GM12875 (cell line): ENCODE measurements around the gene PARP6.

ENCODE experiments used
- H3K4me3 ChIP-seq: one replicate; pipeline ENCODE4 v1.5.1; 2011; ENCODE audit warnings: low read depth, low read length, control low read depth
- TF ChIP-seq, protein P1 (sequence below): IDR thresholded peaks from 2 replicates; pipeline ENCODE4 v1.5.1; 2011; ENCODE audit warnings: low read depth, mild to moderate bottlenecking, control low read depth, inconsistent platforms, low read length, moderate library complexity, borderline replicate concordance; ENCODE audit not compliant: insufficient read depth

The PARP6 gene

GRCh38 chr15:72200395-72201237 lies 71.7 kb downstream of the PARP6 start:
- H3K4me3 ChIP-seq: no peak overlapping the region
- TF ChIP-seq, protein P1, sequence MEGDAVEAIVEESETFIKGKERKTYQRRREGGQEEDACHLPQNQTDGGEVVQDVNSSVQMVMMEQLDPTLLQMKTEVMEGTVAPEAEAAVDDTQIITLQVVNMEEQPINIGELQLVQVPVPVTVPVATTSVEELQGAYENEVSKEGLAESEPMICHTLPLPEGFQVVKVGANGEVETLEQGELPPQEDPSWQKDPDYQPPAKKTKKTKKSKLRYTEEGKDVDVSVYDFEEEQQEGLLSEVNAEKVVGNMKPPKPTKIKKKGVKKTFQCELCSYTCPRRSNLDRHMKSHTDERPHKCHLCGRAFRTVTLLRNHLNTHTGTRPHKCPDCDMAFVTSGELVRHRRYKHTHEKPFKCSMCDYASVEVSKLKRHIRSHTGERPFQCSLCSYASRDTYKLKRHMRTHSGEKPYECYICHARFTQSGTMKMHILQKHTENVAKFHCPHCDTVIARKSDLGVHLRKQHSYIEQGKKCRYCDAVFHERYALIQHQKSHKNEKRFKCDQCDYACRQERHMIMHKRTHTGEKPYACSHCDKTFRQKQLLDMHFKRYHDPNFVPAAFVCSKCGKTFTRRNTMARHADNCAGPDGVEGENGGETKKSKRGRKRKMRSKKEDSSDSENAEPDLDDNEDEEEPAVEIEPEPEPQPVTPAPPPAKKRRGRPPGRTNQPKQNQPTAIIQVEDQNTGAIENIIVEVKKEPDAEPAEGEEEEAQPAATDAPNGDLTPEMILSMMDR: no peak

DNA sequence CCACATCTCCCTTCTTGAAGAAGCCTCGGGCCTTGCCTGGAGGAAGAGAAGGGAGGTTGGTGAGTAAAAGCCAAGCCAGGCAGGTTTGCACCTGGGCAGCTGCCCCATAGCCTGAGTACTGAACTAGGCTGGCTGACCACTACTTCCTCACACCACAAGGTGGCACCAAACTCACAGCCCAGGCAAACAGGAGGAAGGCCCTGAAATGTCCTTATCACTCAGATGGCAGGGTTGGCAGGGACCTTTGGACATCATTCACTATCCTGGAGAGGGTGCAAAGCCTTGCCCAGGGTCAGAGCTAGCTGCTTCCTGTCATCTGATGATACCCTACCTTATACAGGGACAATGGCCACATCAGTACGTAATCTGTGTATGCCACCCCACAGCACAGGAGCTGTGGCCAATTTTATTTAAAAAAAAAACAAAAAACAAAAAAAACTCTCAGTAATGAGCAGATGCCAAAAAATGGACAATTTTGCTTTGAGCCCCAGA lies 72.6 kb downstream of the PARP6 start:
- H3K4me3 ChIP-seq: no peak overlapping the region
- TF ChIP-seq, protein P1: peak; percentile 90

DNA sequence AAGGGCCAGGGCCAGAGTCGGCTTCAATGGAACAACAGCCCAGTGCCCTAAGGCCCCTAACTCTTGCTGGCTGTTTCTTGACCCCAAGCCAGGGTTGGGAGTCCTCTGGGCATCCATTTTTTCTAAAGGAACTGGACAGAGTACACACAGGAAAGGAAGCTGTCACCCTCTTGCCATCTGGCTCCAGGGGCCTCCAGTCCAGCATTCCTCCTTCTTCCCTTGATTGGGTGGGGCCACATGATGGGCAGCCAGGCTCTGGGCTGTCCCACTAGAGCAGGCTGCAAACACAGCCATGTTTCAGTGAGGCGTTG lies 73.2 kb downstream of the PARP6 start:
- H3K4me3 ChIP-seq: no peak overlapping the region
- TF ChIP-seq, protein P1: no peak

- no peak overlapping the region for H3K4me3 ChIP-seq
- TF ChIP-seq, protein P1: no peak
Measured at GRCh38 chr15:72198356-72199204, 73.8 kb downstream of the PARP6 start.

- no peak within 1 kb of the TSS for H3K4me3 ChIP-seq
- TF ChIP-seq, protein P1: no peak
Measured at GRCh38 chr15:72197460-72198355, 74.6 kb downstream of the PARP6 start, which contains the start of gene GRAMD2A. Gene GRAMD2A, minus strand, starts transcription at chr15:72197787.

GRCh38 chr15:72197041-72197459 lies 75.3 kb downstream of the PARP6 start:
- TF ChIP-seq, protein P1: no peak

More at GRCh38 chr15:72197041-72197459, 75.3 kb downstream of the PARP6 start:
- no peak overlapping the region for H3K4me3 ChIP-seq
